ENCODE data around the gene SH3GL1.

DNA sequence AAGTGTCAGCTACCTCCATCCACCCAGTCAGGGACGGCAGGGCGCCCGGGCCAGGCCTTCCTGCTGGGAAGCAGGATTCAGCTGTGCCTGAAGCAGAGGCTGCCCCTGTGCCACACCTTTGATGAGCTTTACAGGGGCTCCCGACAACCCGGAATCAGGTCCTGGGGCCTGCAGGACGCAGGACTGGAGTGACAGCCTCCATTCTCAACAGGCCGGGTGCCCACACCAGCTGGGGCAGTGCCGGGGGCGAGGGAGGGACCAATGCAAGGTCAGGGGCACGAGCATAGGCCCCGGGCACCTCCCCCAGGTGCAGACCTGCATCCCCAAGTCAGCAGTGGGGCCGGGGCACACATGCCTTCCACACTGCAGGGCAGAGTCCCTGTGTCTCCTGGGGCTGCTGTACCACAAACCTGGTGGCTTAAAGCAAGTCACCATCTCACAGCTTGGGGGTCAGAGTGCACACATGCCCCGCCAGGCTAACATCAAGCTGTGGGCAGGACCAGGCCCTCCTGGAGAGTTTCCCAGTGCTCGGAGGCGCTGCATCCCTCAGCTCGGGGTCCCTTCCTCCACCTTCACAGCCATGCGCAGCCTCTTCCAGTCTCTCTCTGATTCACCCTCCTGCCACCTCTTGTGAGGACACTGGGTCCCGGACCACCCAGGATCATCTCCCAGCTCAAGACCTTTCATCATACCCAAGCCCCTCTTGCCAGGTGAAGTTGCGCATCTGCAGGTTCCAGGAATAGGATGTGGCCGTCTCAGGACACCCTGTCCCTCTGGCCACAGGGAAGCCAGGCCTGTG lies 43.8 kb upstream of the SH3GL1 start:
- TF ChIP-seq, protein P1, sequence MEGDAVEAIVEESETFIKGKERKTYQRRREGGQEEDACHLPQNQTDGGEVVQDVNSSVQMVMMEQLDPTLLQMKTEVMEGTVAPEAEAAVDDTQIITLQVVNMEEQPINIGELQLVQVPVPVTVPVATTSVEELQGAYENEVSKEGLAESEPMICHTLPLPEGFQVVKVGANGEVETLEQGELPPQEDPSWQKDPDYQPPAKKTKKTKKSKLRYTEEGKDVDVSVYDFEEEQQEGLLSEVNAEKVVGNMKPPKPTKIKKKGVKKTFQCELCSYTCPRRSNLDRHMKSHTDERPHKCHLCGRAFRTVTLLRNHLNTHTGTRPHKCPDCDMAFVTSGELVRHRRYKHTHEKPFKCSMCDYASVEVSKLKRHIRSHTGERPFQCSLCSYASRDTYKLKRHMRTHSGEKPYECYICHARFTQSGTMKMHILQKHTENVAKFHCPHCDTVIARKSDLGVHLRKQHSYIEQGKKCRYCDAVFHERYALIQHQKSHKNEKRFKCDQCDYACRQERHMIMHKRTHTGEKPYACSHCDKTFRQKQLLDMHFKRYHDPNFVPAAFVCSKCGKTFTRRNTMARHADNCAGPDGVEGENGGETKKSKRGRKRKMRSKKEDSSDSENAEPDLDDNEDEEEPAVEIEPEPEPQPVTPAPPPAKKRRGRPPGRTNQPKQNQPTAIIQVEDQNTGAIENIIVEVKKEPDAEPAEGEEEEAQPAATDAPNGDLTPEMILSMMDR (IDR thresholded peaks at IDR 0.05), result no peak
- TF ChIP-seq MAZ (IDR thresholded peaks at IDR 0.05; ENCODE audit: borderline replicate concordance, low read depth, low read length) (no peak), POLR2A (IDR thresholded peaks at IDR 0.05; ENCODE audit: low read length) (no peak)
- TF ChIP-seq, protein P2, sequence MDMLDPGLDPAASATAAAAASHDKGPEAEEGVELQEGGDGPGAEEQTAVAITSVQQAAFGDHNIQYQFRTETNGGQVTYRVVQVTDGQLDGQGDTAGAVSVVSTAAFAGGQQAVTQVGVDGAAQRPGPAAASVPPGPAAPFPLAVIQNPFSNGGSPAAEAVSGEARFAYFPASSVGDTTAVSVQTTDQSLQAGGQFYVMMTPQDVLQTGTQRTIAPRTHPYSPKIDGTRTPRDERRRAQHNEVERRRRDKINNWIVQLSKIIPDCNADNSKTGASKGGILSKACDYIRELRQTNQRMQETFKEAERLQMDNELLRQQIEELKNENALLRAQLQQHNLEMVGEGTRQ (IDR thresholded peaks at IDR 0.05), result no peak
